NCI-H345 treated with DMSO at 0.1 percent for 48 hours (cell line): ENCODE data around the gene CENPN.
A peak's percentile ranks its signal among the peaks of the same experiment; 100 is the strongest.

Experiments used
- DNase-seq: peaks from one replicate; lab custom pipeline; 2025; ENCODE audit not compliant: unreplicated experiment; lab: John Stamatoyannopoulos, UW

CENPN gene

GRCh38 chr16:81076566-81077075 is 69.6 kb downstream of the CENPN start:
- peak; percentile 66 for DNase-seq

DNA sequence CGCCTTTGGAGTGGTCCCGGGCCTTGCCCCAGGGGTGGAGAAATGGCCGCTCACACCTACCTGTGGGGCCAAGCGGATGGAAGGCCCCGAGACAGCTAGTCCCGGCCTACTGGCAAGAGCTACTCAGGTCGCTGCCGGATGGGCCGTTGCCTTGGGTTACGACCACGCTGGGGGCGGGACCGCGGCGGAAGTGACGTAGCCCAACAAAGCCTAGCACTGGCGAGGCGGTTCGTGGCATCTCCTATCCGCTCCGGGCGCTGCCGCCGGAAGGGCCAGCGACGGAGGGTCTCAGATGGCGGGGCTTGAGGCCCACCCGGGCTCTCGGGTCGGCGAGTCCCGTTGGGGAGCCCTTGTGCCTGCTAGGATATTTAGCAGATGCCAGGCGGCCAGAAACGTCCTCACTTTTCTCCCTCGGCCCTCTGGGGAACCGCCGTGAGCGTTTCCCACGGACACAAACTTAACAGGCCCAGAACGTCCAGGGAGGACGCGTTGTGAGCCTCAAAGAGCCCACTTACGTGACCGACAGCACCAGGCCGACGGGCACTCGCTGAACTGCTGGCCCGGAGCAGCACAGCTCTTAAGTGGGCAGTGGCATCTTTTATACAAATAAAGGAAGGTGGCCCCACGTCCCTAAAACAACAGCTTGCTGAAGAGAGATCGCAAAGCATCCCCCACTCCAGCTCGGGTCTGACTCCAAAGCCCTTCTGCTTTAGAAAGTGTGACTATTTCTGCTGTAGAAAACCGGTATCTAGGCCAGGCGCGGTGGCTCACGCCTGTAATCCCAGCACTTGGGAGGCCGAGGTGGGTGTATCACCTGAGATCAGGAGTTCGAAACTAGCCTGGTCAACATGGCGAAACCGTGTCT is 70.3 kb downstream of the CENPN start, which contains the start of gene C16orf46:
Gene C16orf46, minus strand, starts transcription at position 163 of the 865 bp plus-strand sequence. CDS start 13,283 bp downstream, outside the sequence.
- peak; percentile 82 for DNase-seq

DNA sequence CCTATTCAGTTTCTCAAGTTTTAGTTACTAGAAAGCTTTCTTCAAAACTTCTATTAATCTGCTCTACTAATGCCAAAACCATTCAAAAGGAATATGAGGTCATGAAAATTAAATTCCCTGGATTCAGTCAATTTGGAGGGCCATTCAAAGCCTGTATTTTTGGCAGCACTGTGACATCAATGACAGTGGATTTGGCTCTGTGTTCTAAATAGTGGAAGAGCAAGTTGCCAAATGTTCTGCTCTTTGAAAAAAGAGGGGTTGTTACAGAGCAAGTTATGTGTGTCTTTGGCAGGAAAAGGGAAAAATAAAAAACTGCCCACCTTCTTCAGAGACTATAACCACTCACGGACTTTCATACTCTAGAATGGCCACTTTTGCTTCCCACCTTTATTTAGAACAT is 73.2 kb downstream of the CENPN start:
- DNase-seq, result no peak

DNA sequence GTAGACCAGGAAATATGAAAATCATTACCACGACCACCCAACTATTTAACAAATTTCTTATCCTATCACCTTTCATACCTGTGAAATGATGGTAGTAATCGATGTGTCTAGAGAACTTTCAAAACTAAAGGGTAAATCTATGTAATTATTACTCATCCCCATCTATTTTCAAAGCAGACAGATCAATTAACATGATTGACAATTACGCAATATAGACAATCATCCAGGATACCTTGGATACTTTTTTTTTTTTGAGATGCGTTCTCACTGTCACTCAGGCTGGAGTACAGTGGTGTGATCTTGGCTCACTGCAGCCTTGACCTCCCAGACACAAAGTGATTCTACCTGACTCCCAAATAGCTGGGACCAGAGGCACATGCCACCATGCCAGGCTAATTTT is 74.0 kb downstream of the CENPN start:
- DNase-seq, result no peak
